AG20443 (cell line): Measurements from ENCODE around the gene ATP6V1F.
A peak's percentile ranks its signal among the peaks of the same experiment; 100 is the strongest.

Experiments
- DNase-seq: peaks from one replicate; pipeline ENCODE4 v3.0.0; 2012; ENCODE audit warnings: low spot score, mixed read lengths

The ATP6V1F gene

DNA sequence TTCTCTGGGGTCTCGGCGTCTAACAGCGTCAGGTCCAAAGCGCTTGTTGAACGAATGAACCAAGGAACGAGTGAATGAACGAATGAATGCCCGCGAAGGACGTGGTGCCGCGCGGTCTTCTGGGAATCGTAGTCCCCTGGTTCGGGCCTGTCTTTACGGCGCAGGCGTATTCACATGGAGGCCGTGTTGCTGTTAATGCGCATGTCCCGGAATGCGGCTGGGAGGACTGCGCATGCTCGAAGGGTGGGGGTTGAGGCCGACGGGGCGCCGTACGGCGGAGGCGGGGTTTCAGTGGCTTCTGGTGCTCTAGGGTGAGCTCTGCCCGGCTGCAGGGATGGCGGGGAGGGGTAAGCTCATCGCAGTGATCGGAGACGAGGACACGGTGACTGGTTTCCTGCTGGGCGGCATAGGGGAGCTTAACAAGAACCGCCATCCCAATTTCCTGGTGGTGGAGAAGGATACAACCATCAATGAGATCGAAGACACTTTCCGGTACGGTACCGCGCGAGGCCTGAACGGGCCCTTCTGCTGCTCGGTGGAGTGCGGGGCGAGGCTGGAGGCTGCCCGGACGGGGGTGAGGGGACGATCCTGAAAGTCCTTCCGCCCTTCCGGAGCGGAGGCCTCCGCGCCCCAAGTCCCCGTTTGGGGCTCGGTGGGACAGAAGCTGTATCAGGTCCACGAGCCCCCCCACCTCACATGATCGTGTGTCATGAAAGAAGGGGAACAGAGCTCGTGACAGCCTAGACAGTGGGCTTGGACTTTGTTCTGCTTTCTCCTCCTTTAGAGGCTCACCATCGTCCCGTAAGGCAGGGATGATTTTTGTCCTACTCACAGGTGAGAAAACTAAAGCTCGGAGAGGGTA, at the start of gene ATP6V1F:
TSS of gene ATP6V1F (plus strand) at position 286 of the 862 bp plus-strand sequence. CDS start at position 335, 49 bp downstream.
- DNase-seq: peak; percentile 100

GRCh38 chr7:128814499-128814898, 48.2 kb upstream of the ATP6V1F start:
- DNase-seq: no peak

- no peak for DNase-seq
Measured at GRCh38 chr7:128815289-128815942, 47.2 kb upstream of the ATP6V1F start.

DNA sequence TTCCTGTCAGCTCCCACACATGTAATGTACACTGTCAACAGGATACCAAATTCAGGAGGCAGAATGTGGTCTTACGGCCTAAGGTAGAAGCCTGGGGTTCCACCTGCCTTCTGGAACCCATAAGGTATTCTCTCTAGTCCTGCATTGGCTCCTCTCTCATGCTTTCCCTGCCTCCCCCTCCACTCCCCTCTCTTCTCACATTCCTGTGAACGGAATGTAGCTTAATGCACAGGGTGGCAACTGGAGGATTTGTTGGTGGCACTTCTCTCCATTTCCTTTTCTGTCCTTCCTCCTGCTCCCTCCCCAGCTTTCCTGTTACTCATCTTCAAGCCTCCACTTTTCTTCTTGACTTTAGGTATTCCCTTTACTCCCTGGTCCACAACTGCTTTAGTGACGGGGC, 44.0 kb upstream of the ATP6V1F start:
- DNase-seq: no peak

- no peak for DNase-seq
Measured at GRCh38 chr7:128821724-128822123, 40.9 kb upstream of the ATP6V1F start.

DNA sequence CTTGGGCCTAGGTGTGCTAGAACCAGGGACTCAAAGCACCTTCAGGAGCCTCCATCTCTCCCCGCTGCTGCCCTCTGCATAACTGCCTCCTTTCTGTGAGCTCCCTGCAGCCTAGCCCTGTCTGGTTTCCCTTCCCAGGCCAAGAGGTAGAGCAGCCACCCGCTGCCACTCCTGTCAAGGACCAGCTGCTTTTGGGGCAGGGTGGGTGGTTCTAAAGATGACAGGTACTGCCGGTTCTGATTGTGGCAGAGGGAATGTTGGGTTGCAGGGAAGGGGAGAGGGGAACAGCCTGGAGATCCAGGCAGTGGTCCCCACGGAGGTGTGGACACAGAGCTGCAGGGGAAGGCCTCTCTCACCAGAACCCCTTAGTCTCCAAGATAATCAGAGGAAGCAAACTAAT, 36.1 kb upstream of the ATP6V1F start:
- no peak for DNase-seq

GRCh38 chr7:128826916-128827247, 35.8 kb upstream of the ATP6V1F start:
- no peak for DNase-seq

DNA sequence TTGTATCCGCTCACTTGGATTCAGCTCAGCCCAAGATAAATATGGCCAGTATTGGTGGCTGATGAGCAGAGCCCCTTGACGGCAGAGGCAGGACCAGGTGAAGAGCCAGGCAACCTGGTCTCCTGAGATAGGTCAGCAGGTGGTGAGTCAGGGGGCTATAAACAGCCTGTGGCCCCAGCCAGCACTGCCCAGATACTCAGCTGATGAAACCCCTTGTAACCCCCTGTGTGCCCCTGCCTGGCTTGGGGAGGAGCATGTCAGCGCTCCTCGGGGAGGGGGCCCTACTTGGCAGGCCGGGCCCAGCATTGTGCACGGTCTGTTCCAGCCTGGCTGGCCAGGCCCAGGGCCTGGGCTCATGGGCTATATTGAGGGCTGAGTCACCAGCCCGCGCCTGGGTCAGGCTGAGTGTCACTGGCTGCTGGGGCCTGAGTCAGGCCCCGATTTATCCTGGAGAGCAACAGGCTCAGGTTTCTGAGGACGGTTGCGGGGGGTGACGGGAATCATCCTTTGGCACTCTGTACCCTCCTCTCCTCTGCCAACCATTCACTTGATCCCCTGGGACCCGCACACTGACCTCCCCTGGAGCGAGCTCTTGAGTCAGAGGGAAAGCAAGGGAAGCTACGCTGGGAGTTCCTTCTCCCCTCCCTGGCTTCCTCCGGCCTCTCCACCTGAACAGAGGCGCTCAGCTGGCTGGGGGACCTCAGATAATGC, 35.3 kb upstream of the ATP6V1F start:
- peak; percentile 89 for DNase-seq

GRCh38 chr7:128827971-128828711, 34.5 kb upstream of the ATP6V1F start:
- peak; percentile 68 for DNase-seq

- DNase-seq: peak; percentile 35
Measured at GRCh38 chr7:128829391-128830166, 33.1 kb upstream of the ATP6V1F start.

- peak; percentile 92 for DNase-seq
Measured at GRCh38 chr7:128830231-128831177, 32.2 kb upstream of the ATP6V1F start, which contains the start of gene FLNC. TSS of gene FLNC (plus strand) at chr7:128830406. CDS start at chr7:128830638, 232 bp downstream.

- DNase-seq: peak; percentile 51
Measured at GRCh38 chr7:128831178-128831993, 31.3 kb upstream of the ATP6V1F start.

DNA sequence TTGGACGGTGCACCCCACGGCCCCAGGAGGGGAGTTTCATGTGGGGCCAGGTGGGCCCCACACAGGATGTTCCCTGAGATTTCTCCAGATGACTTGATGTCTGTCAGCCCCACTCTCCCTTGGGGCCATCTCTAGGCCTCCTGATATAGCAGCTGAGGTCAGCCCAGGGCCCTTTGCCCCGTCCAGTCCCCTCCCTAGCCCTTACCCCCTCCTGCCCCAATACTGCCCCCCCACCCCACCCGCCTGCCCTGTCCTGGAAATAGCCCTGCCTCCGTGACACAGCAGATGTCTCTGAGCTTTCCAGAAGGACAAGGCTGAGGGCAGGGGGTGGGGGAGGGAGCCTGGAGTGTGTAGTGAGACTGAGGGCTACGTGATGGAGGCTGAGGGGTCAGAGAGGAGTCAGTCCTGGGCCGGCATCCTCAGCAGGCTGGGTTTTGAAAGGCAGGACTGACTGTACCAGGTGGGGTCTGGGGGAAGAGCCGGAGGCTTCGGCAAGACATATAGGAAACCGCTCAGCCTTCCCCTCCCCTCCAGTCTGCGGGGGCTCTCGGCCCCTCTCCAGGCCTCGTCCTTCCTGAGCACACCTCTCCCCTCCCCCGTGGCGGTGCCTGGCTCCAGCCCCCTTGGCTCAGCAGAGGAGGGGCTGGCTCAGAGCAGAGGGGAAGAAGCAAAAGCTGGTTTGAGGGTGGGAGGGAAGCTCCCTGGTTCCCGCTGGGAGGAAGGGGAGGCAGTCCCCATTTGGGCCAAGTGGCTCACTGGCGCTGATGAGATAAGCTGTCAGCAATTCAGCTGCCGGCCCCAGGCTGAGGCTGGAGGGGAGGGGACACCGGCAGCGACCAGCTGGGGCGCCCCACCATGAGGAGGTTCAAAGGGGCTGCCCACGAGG, 30.4 kb upstream of the ATP6V1F start:
- peak; percentile 40 for DNase-seq

DNA sequence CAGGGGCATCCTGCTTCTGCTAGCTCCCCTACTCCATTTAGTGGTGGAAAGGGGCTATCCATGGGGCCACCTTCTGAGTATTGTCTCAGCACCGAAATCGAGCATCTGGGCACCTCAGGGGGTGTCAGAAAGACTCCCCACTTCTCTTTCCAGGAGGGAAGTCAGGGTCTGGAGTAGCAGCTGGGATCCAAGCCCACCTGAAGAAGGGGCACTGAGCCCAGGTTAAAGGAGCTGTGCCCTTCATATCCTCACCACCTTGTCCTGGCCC, 29.8 kb upstream of the ATP6V1F start:
- no peak for DNase-seq

DNA sequence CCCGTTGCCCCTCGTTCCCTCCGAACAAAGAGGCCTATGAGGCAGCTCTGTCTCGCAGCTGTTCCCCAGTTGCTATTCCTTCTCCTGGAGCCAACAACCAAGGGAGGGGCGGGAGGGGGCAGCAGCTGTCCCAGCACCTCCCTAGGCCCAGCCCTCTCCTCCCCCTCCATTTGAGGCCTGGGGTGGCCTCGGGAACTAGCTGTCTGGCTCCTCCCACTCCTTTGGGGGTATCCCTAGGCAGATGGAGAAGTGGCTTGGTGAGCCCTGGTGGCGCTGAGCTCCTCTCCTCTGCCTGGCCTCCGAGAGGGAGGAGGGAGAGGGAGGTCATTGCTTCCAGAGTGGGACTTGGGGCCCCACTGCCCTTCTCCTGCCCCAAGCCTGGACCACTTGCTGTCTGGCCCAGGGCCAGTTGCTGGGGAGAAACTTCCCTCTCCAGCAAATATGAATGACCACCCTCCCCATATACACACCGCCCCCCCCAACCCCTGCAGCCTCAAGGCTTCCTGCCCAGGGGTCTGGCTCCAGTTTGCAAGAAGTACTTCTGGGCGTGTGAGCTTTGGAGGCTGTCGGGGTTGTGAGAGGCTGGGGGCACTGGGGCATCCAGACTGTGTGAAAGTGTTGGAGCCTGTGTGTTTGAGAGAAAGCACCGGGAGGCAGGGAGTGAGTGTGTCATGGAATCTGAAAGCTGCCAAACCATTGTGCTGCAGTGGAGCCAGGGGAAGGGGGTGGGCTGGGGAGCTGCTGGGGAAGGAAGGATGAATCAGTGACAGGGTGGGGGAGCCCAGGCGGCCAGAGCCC, 29.3 kb upstream of the ATP6V1F start:
- peak; percentile 81 for DNase-seq

DNA sequence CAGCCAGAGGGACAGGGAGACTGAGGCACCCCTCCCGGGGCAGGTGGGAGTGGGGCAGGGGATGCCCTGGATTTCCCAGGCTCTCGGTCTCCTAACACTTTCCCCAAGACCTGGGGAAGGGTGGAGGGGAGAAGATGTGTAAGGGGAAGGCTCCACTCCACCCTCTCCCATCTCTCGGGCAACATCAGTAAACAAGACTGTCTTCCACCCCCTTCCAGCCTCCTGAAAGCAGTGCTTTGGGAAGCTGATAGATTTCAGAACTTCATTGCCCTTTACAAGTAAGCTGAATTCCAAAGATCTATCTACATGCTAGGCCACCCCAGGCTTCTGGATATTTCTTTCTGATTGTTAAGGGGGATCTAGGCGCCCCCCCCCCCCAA, 28.7 kb upstream of the ATP6V1F start:
- no peak for DNase-seq

DNA sequence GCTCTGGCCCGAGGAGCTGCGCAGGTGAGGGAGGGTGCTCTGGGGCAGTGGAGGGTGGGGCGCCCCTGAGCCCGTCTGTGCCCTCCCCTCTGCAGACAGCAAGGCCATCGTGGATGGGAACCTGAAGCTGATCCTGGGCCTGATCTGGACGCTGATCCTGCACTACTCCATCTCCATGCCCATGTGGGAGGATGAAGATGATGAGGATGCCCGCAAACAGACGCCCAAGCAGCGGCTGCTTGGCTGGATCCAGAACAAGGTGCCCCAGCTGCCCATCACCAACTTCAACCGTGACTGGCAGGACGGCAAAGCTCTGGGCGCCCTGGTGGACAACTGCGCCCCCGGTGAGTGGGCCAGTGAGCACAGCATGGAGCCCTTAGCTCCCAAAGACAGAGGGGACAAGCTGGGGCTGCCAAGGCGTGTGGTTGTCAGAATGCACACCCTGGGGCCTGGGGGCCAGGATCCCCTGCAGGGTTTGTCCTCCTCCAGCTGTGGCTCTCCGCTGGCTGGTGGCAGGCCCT, 27.4 kb upstream of the ATP6V1F start:
- no peak for DNase-seq
